ENCODE results near the gene PC. TPM values are rescaled to one million over a fixed set of nuclear protein-coding genes. Genes with fewer than 3 reads are reported as not detected.

The PC gene
- total and polyA plus RNA-seq, 9 of the 15 experiments (the other 6 are each of a cell fraction or from before 2014, with no cell fraction given) = 0.94 to 38.0 (median 8.7) TPM

DNA sequence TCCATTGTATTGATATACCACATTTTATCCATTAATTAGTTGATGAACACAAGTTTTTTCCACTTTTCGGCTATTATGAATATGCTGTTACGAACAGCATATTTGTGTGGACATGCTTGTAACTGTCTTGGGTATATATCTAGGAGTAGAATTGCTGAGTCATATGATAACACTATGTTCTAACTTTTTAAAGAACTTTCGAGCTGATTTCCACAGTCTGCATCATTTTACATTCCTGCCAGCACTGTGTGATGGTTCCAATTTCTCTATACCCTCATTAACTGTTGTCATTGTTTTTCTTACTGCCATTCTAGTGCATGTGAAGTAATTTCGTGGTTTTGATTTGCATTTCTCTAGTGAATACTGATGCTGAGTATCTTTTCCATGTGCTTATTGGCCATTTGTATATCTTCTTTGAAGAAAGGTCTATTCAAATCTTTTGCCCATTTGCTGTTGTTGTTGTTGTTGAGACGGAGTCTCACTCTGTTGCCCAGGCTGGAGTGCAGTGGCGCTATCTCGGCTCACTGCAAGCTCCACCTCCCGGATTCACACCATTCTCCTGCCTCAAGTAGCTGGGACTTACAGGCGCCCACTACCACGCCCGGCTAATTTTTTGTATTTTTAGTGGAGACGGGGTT lies 122.3 kb downstream of the PC start (continued):
- no peak for TF ChIP-seq NFXL1 (CRISPR knock-in tag; IDR thresholded peaks at IDR 0.05)
- TF ChIP-seq CCNT2 (IDR thresholded peaks at IDR 0.05; ENCODE audit: borderline replicate concordance, extremely low read depth, insufficient read length, low read depth, low read length) = no peak
- no peak for TF ChIP-seq ADNP (tag; IDR thresholded peaks at IDR 0.05)
- TF ChIP-seq ZNF24 (IDR thresholded peaks at IDR 0.05) = no peak
- TF ChIP-seq SMAD2 (IDR thresholded peaks at IDR 0.05; ENCODE audit: low read depth, low read length) = no peak
- TF ChIP-seq POLR2AphosphoS5 (IDR thresholded peaks at IDR 0.05; ENCODE audit: control insufficient read depth, insufficient read depth, low read depth, low read length) = no peak
- TF ChIP-seq, protein P1, sequence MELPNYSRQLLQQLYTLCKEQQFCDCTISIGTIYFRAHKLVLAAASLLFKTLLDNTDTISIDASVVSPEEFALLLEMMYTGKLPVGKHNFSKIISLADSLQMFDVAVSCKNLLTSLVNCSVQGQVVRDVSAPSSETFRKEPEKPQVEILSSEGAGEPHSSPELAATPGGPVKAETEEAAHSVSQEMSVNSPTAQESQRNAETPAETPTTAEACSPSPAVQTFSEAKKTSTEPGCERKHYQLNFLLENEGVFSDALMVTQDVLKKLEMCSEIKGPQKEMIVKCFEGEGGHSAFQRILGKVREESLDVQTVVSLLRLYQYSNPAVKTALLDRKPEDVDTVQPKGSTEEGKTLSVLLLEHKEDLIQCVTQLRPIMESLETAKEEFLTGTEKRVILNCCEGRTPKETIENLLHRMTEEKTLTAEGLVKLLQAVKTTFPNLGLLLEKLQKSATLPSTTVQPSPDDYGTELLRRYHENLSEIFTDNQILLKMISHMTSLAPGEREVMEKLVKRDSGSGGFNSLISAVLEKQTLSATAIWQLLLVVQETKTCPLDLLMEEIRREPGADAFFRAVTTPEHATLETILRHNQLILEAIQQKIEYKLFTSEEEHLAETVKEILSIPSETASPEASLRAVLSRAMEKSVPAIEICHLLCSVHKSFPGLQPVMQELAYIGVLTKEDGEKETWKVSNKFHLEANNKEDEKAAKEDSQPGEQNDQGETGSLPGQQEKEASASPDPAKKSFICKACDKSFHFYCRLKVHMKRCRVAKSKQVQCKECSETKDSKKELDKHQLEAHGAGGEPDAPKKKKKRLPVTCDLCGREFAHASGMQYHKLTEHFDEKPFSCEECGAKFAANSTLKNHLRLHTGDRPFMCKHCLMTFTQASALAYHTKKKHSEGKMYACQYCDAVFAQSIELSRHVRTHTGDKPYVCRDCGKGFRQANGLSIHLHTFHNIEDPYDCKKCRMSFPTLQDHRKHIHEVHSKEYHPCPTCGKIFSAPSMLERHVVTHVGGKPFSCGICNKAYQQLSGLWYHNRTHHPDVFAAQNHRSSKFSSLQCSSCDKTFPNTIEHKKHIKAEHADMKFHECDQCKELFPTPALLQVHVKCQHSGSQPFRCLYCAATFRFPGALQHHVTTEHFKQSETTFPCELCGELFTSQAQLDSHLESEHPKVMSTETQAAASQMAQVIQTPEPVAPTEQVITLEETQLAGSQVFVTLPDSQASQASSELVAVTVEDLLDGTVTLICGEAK (IDR thresholded peaks at IDR 0.05) = 0 out of 2 replicates have a peak, but pooled peaks have one; percentile 33
- TF ChIP-seq, protein P1 (CRISPR knock-in tag; IDR thresholded peaks at IDR 0.05) = no peak
- TF ChIP-seq POLR2B (IDR thresholded peaks at IDR 0.05; ENCODE audit: low read depth, partially characterized antibody) = peak; percentile 13
- no peak for TF ChIP-seq CCAR2 (IDR thresholded peaks at IDR 0.05; ENCODE audit: low read depth, low read length)
- TF ChIP-seq TEAD4 (IDR thresholded peaks at IDR 0.05; ENCODE audit: low read length) = no peak; the same call in 1 of the 2 replicates
- no peak for TF ChIP-seq TEAD4 (CRISPR knock-in tag; IDR thresholded peaks at IDR 0.05; ENCODE audit: borderline replicate concordance)
- TF ChIP-seq HLTF (IDR thresholded peaks at IDR 0.05) = 0 out of 2 replicates have a peak, but pooled peaks have one; percentile 25
- no peak for TF ChIP-seq ZNF232 (CRISPR knock-in tag; IDR thresholded peaks at IDR 0.05)
- TF ChIP-seq ZNF354B (CRISPR knock-in tag; IDR thresholded peaks at IDR 0.05) = no peak
- peak; percentile 96 for TF ChIP-seq NFE2L1 (tag; IDR thresholded peaks at IDR 0.05; ENCODE audit: borderline replicate concordance, low read depth)
- TF ChIP-seq JUND (IDR thresholded peaks at IDR 0.05; ENCODE audit: borderline replicate concordance, low read depth, low read length) = peak; percentile 30; the same call in 1 of the 2 replicates
- peak; percentile 18; the same call in 1 of the 3 replicates for TF ChIP-seq JUND (tag; IDR thresholded peaks at IDR 0.05; ENCODE audit: borderline replicate concordance, low read depth, low read length)
- TF ChIP-seq TCF3 (CRISPR knock-in tag; IDR thresholded peaks at IDR 0.05) = no peak
- peak; percentile 51; the same call in 1 of the 2 replicates for TF ChIP-seq NFATC3 (IDR thresholded peaks at IDR 0.05)
- TF ChIP-seq PML (IDR thresholded peaks at IDR 0.05; ENCODE audit: low read length) = no peak
- no peak for TF ChIP-seq KLF6 (CRISPR knock-in tag; IDR thresholded peaks at IDR 0.05; ENCODE audit: borderline replicate concordance)
